ENCODE results near the gene MAN1A1. TPM values are rescaled to one million over a fixed set of nuclear protein-coding genes. Genes with fewer than 3 reads are reported as not detected.
"Not testable (repeated sequence)": the region's sequence is repeated elsewhere in the genome, so short reads cannot be mapped to it uniquely, and the experiment has no call there.

Gene MAN1A1
- polyA plus RNA-seq (2013, experiment 1 of 2), result 38.2 TPM
- 38.2 TPM for polyA plus RNA-seq (2013, experiment 2 of 2)

DNA sequence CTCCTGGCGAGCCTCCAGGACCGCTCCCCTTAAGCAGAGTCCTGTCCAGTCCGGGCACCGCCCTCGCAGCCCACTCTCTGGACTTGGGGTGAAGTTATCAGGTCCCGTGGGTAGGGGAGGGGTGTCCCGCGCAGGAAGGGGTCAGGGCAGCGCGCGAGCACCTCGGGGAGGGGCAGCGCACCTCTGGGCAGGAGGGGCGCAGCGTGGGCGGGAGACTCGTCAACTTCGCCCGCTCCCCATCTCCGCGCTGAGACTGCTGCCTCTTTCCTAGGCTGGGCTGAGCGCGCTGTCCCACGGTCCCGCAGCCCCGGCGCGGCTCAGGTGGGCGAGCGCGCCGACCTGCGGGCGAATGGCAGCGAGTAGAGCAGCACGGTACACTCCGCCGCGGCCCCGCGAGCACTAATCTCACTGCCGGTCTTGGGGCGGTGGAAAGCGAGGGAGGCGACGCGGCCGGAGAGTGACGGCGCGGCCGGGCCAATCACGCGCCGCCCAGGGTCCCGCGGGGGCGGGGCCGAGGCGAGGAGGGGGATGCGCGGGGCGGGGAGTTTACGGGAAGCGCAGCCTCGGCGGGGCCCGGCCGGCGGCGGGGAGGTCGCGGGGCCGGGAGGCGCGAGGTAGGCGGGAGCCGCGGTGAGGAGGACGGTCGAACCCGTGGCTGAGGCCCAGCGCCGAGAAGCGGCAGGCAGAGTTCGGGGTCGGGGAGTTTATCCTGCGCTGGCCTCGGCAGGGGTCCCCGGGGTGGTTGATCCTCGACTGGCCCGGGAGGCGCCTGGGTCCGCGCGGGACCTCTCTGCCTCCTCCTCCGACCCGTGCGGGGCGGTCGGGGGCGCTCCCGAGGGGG is at the start of gene MAN1A1:
TSS of gene MAN1A1 (minus strand) at position 401 of the 841 bp plus-strand sequence. CDS start 696 bp downstream, outside the sequence.
- Histone ChIP-seq H3K36me3 (ENCODE audit: control insufficient read depth, insufficient read depth, low read length) (peaks cover 4% of the 10 kb centered on the region), H3K27ac (ENCODE audit: low read depth, low read length, severe bottlenecking) (no peak within 1 kb of the TSS), H3K4me1 (ENCODE audit: control insufficient read depth, insufficient read depth, low read length, poor library complexity, severe bottlenecking) (no peaks in the 10 kb centered on the region), H3K4me3 (ENCODE audit: extremely low read depth, insufficient read depth, low read length, poor library complexity, severe bottlenecking) (peak within 1 kb of the TSS; percentile 84), H3K9me3 (ENCODE audit: control insufficient read depth, low read length) (no peaks in the 10 kb centered on the region)
- WGBS, 2 experiments (ENCODE audit: insufficient coverage in 2 of 2), result 0 to 1% methylated on average over 58 to 77 of the region's 103 CpGs

DNA sequence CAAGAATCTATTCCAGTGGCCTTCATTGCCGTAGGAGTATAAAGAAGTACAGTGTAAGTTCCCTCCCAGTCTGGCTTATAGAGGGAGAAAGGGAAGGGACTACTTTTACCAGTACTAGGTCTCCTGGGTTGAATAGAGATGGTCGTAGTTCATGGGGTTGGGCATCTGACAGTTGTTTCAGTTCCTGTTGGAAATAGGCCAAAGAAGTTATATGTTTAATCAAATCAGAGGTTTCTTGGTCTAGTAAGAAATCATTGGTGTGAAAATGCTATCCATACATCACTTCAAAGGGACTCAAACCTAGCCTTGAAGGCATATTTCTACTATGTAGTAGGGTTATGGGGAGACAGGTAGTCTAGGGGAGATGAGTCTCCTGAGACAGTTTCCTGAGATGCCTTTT is 45.6 kb upstream of the MAN1A1 start:
- Histone ChIP-seq H3K27ac (ENCODE audit: low read depth, low read length, severe bottlenecking) (no peak overlapping the region), H3K4me3 (ENCODE audit: extremely low read depth, insufficient read depth, low read length, poor library complexity, severe bottlenecking) (no peak overlapping the region), H3K36me3 (ENCODE audit: control insufficient read depth, insufficient read depth, low read length) (no peaks in the 10 kb centered on the region), H3K9me3 (ENCODE audit: control insufficient read depth, low read length) (no peaks in the 10 kb centered on the region), H3K4me1 (ENCODE audit: control insufficient read depth, insufficient read depth, low read length, poor library complexity, severe bottlenecking) (no peaks in the 10 kb centered on the region)
- WGBS, 2 experiments (ENCODE audit: insufficient coverage in 2 of 2), result 88% methylated on average over 1 of the region's 2 CpGs; no CpG with 5 or more reads in 1 of the 2 experiments

DNA sequence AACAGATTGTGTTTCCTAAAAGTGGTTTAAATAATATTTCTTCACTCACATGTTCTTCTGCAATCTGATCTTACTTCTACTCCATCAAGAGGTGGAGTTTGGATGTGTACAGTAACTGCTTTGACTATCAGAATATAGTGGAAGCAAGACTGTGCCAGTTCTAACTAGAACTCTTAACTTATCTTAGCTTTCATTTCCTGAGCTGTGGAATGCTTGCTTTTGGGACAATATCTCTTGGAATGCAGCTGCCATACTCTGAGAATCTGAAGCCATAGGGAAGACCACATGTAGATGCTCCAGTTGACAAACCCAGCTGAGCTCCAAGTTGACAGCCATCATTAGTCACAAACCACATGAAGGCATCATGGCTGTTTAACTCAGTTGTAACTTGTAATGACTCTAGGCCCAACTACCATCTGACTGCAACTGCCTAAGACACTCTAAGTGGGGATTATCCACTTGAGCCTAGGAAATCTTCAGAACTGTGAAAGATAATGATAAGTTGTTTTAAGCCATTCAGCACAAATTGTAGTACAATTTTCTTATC is 40.8 kb upstream of the MAN1A1 start:
- H3K4me3 ChIP-seq (ENCODE audit: extremely low read depth, insufficient read depth, low read length, poor library complexity, severe bottlenecking), result no peak overlapping the region
- H3K9me3 ChIP-seq (ENCODE audit: control insufficient read depth, low read length), result no peaks in the 10 kb centered on the region
- no peaks in the 10 kb centered on the region for H3K4me1 ChIP-seq (ENCODE audit: control insufficient read depth, insufficient read depth, low read length, poor library complexity, severe bottlenecking)
- no peak overlapping the region for H3K27ac ChIP-seq (ENCODE audit: low read depth, low read length, severe bottlenecking)
- H3K36me3 ChIP-seq (ENCODE audit: control insufficient read depth, insufficient read depth, low read length), result no peaks in the 10 kb centered on the region

DNA sequence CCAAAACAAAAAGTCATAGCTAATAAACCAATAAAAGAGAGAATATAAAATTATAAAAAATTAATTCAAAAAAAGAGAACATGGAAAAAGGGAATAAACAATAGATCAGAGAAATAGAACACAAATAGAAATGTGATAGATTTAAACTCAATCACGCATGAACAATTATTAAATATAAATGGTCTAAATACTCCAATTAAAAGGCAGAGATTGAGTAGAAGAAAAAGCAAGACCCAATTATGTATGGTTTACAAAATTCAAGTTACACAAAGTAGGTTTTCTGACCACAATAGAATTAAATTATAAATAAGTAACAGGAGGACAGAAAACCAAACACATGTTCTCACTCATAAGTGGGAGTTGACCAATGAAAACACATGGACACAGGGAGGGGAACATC is 36.4 kb upstream of the MAN1A1 start:
- Histone ChIP-seq H3K4me1 (ENCODE audit: control insufficient read depth, insufficient read depth, low read length, poor library complexity, severe bottlenecking) (no peaks in the 10 kb centered on the region), H3K27ac (ENCODE audit: low read depth, low read length, severe bottlenecking) (no peak overlapping the region), H3K9me3 (ENCODE audit: control insufficient read depth, low read length) (no peaks in the 10 kb centered on the region), H3K36me3 (ENCODE audit: control insufficient read depth, insufficient read depth, low read length) (no peaks in the 10 kb centered on the region), H3K4me3 (ENCODE audit: extremely low read depth, insufficient read depth, low read length, poor library complexity, severe bottlenecking) (no peak overlapping the region)
- WGBS, 2 experiments (ENCODE audit: insufficient coverage in 2 of 2), result no CpG with 5 or more reads among the region's 1 CpG

GRCh38 chr6:119384444-119384843 is 34.9 kb upstream of the MAN1A1 start:
- Histone ChIP-seq H3K4me3 (ENCODE audit: extremely low read depth, insufficient read depth, low read length, poor library complexity, severe bottlenecking) (no peak overlapping the region), H3K27ac (ENCODE audit: low read depth, low read length, severe bottlenecking) (no peak overlapping the region), H3K9me3 (ENCODE audit: control insufficient read depth, low read length) (no peaks in the 10 kb centered on the region), H3K4me1 (ENCODE audit: control insufficient read depth, insufficient read depth, low read length, poor library complexity, severe bottlenecking) (no peaks in the 10 kb centered on the region), H3K36me3 (ENCODE audit: control insufficient read depth, insufficient read depth, low read length) (no peaks in the 10 kb centered on the region)

GRCh38 chr6:119379809-119380208 is 30.2 kb upstream of the MAN1A1 start:
- H3K4me3 ChIP-seq (ENCODE audit: extremely low read depth, insufficient read depth, low read length, poor library complexity, severe bottlenecking), result no peak overlapping the region
- no peaks in the 10 kb centered on the region for H3K36me3 ChIP-seq (ENCODE audit: control insufficient read depth, insufficient read depth, low read length)
- H3K9me3 ChIP-seq (ENCODE audit: control insufficient read depth, low read length), result no peaks in the 10 kb centered on the region
- no peaks in the 10 kb centered on the region for H3K4me1 ChIP-seq (ENCODE audit: control insufficient read depth, insufficient read depth, low read length, poor library complexity, severe bottlenecking)
- H3K27ac ChIP-seq (ENCODE audit: low read depth, low read length, severe bottlenecking), result no peak overlapping the region

GRCh38 chr6:119377043-119377442 is 27.5 kb upstream of the MAN1A1 start:
- not testable (repeated sequence) for H3K4me1 ChIP-seq (ENCODE audit: control insufficient read depth, insufficient read depth, low read length, poor library complexity, severe bottlenecking); H3K36me3 ChIP-seq (ENCODE audit: control insufficient read depth, insufficient read depth, low read length); H3K9me3 ChIP-seq (ENCODE audit: control insufficient read depth, low read length); H3K27ac ChIP-seq (ENCODE audit: low read depth, low read length, severe bottlenecking); H3K4me3 ChIP-seq (ENCODE audit: extremely low read depth, insufficient read depth, low read length, poor library complexity, severe bottlenecking)
- WGBS, 2 experiments (ENCODE audit: insufficient coverage in 2 of 2), result no CpG with 5 or more reads among the region's 1 CpG

GRCh38 chr6:119370080-119370479 is 20.5 kb upstream of the MAN1A1 start:
- Histone ChIP-seq H3K27ac (ENCODE audit: low read depth, low read length, severe bottlenecking) (no peak overlapping the region), H3K4me3 (ENCODE audit: extremely low read depth, insufficient read depth, low read length, poor library complexity, severe bottlenecking) (no peak overlapping the region), H3K4me1 (ENCODE audit: control insufficient read depth, insufficient read depth, low read length, poor library complexity, severe bottlenecking) (no peaks in the 10 kb centered on the region), H3K36me3 (ENCODE audit: control insufficient read depth, insufficient read depth, low read length) (no peaks in the 10 kb centered on the region), H3K9me3 (ENCODE audit: control insufficient read depth, low read length) (no peaks in the 10 kb centered on the region)
- 85 to 88% methylated on average over 3 of the region's 3 CpGs for WGBS, 2 experiments (ENCODE audit: insufficient coverage in 2 of 2)

GRCh38 chr6:119368921-119369320 is 19.4 kb upstream of the MAN1A1 start:
- no peak overlapping the region for H3K27ac ChIP-seq (ENCODE audit: low read depth, low read length, severe bottlenecking)
- no peaks in the 10 kb centered on the region for H3K9me3 ChIP-seq (ENCODE audit: control insufficient read depth, low read length)
- no peaks in the 10 kb centered on the region for H3K4me1 ChIP-seq (ENCODE audit: control insufficient read depth, insufficient read depth, low read length, poor library complexity, severe bottlenecking)
- H3K36me3 ChIP-seq (ENCODE audit: control insufficient read depth, insufficient read depth, low read length), result no peaks in the 10 kb centered on the region
- H3K4me3 ChIP-seq (ENCODE audit: extremely low read depth, insufficient read depth, low read length, poor library complexity, severe bottlenecking), result no peak overlapping the region
- WGBS, 2 experiments (ENCODE audit: insufficient coverage in 2 of 2), result 93 to 95% methylated on average over 3 to 6 of the region's 6 CpGs

DNA sequence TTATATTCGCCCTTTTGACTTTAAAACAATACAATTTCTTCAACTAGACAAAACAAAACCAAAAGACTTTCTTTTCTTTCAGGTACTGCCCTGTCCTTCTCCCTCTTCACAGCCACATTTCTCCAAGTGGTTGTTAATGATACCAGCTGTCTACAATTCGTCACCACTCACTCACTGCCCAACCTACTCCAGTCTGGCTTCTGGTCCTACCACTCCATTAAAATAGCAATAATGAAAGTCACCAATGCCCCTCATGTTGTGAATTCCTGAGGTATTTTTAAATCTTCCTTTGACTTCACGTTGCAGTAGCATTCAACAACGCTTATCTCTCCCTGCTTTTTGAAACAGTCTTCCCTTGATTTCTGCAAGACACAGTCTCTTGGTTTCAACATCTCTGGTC is 11.6 kb upstream of the MAN1A1 start:
- no peak overlapping the region for H3K4me3 ChIP-seq (ENCODE audit: extremely low read depth, insufficient read depth, low read length, poor library complexity, severe bottlenecking)
- H3K9me3 ChIP-seq (ENCODE audit: control insufficient read depth, low read length), result no peaks in the 10 kb centered on the region
- no peaks in the 10 kb centered on the region for H3K36me3 ChIP-seq (ENCODE audit: control insufficient read depth, insufficient read depth, low read length)
- no peak overlapping the region for H3K27ac ChIP-seq (ENCODE audit: low read depth, low read length, severe bottlenecking)
- WGBS, 2 experiments (ENCODE audit: insufficient coverage in 2 of 2), result 81 to 95% methylated on average over 3 to 4 of the region's 4 CpGs
- H3K4me1 ChIP-seq (ENCODE audit: control insufficient read depth, insufficient read depth, low read length, poor library complexity, severe bottlenecking), result no peaks in the 10 kb centered on the region

DNA sequence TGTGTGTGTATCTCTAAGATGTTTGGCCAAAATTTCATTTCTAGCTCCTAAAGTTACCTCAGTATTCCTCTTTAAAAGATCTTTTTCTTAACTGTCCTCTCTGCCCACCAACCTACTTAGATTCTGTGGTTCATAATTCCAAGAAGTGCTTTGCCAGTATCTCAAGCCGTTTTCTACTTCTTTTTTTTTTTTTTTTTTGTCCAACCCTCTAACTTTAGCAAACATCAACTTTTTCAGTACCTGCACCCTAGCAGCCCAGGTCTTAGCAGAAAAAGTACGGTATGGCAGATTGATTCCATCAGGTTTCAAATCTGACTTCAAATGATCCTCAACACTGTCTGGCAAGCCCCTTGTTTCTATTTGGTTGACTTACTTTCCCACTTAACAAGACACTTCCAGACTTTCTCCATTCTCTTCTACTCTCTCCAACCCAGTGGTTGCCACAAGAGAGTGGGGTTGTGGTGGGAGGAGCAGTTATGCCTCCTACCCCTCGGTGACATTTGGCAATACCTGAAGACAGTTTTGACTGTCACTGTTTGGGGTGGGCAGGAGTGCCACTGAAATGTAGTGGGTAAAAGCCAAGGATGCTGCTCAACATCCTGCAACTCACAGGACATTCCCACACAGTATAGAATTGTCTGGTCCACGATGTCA is 10.8 kb upstream of the MAN1A1 start:
- no peaks in the 10 kb centered on the region for H3K36me3 ChIP-seq (ENCODE audit: control insufficient read depth, insufficient read depth, low read length)
- H3K27ac ChIP-seq (ENCODE audit: low read depth, low read length, severe bottlenecking), result no peak overlapping the region
- WGBS, 2 experiments (ENCODE audit: insufficient coverage in 2 of 2), result 94 to 97% methylated on average over 3 of the region's 4 CpGs

More for the DNA sequence above, 10.8 kb upstream of the MAN1A1 start:
- Histone ChIP-seq H3K4me3 (ENCODE audit: extremely low read depth, insufficient read depth, low read length, poor library complexity, severe bottlenecking) (no peak overlapping the region), H3K4me1 (ENCODE audit: control insufficient read depth, insufficient read depth, low read length, poor library complexity, severe bottlenecking) (no peaks in the 10 kb centered on the region), H3K9me3 (ENCODE audit: control insufficient read depth, low read length) (no peaks in the 10 kb centered on the region)
